ENCODE measurements around the gene TUBB2A. TPM values are rescaled to one million over a fixed set of nuclear protein-coding genes. Genes with fewer than 3 reads are reported as not detected.

Gene TUBB2A
- 100 to 1,000 TPM; 184 to 235 TPM for total RNA-seq

GRCh38 chr6:3157131-3157933, at the start of gene TUBB2A:
Gene TUBB2A, minus strand, starts transcription at chr6:3157544. Its CDS starts 81 bp downstream, at chr6:3157463.

DNA sequence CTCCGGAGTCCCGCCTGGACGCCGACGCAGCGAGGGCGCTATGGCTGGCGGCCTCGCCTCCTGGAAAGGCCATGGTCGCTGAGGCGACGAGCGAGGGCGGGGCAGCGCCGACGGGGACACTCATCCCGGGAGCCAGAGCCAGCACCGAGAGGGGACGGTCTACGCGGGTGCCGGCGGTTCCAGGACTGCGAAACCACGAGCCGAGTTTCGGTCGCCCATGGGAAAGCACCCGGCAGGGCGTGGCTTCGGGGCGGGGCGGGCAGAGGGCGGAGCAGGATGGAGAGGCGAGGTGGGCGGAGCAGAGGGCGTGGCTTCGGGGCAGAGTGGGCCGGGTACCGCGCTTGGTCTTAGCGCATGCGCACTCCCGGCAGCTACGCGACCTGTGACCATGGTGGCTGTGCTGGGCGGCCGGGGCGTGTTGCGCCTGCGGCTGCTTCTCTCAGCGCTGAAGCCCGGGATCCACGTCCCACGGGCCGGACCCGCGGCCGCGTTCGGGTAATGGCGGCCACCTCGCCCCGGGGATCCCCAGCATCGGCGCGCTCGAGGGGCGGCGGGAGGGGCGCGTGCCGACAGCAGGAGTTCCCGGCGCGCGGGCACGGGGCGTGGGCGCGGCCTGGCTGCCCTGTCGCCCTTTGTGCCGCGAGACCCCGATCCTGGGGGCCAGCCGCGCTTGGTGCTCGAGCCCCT, 38.8 kb downstream of the TUBB2A start, which contains the start of gene BPHL:
Gene BPHL, plus strand, starts transcription at position 359 of the 687 bp plus-strand sequence. Its CDS starts 30 bp downstream, at position 389.

Other genes with a start within 250 kb of the TUBB2A start
- 10 to 100 TPM; 66.4 to 70.6 TPM for gene SERPINB6, start 186.0 kb downstream of the TUBB2A start, total RNA-seq
- gene NQO2, start 157.7 kb downstream of the TUBB2A start, total RNA-seq: 10 to 100 TPM; 33.0 to 38.0 TPM
- gene RIPK1, start 89.0 kb downstream of the TUBB2A start, total RNA-seq: 10 to 100 TPM; 23.1 to 23.6 TPM
- gene BPHL, start 38.8 kb downstream of the TUBB2A start, total RNA-seq: 10 to 100 TPM; 22.0 to 40.3 TPM
- 100 to 1,000 TPM; 102 to 104 TPM for gene TUBB2B, start 70.1 kb upstream of the TUBB2A start, total RNA-seq
- gene PSMG4, start 101.4 kb upstream of the TUBB2A start, total RNA-seq: 10 to 100 TPM; 11.4 to 28.6 TPM

All from melanocyte of skin (primary cell).